Neural progenitor cell (in vitro differentiated cells): Measurements from ENCODE around the gene ITGA5.

Experiments
- CTCF ChIP-seq: fragments of 200-600 bp; sonication (generic); IDR thresholded peaks from 2 replicates; pipeline ENCODE4 v1.5.1; 2017; ENCODE audit warnings: antibody characterized with exemption, mild to moderate bottlenecking
- EZH2 ChIP-seq: fragments of 200-600 bp; sonication (generic); IDR thresholded peaks from 2 replicates; pipeline ENCODE4 v1.6.1; 2017; ENCODE audit warnings: antibody characterized with exemption, mild to moderate bottlenecking, moderate library complexity
- EZH2phosphoT487 ChIP-seq: fragments of 200-600 bp; sonication (generic); IDR thresholded peaks from 2 replicates; pipeline ENCODE4 v1.6.1; 2017; ENCODE audit warnings: antibody characterized with exemption

GRCh38 chr12:54429014-54429471, 10.0 kb upstream of the ITGA5 start:
- TF ChIP-seq CTCF (no peak), EZH2 (no peak), EZH2phosphoT487 (no peak)
